Bronchial epithelial cell (primary cell): ENCODE measurements around the gene CDON. TPM values are rescaled to one million over a fixed set of nuclear protein-coding genes. Genes with fewer than 3 reads are reported as not detected.
A peak's percentile ranks its signal among the peaks of the same experiment; 100 is the strongest.

ENCODE experiments used
- DNase-seq: peaks from one replicate; pipeline ENCODE4 v3.0.0-alpha.2; 2010; ENCODE audit warnings: low read depth
- FAIRE-seq: peaks from 2 replicates; lab custom pipeline; 2011; peaks lifted over from hg19 to GRCh38; lab: Jason Lieb, UNC
- H3K27me3 ChIP-seq: 2 replicates; pipeline ENCODE4 v1.5.1; 2011; ENCODE audit warnings: low read length; ENCODE audit not compliant: control insufficient read depth, insufficient read depth
- H3K36me3 ChIP-seq: 2 replicates; pipeline ENCODE4 v1.5.1; 2011; ENCODE audit warnings: low read length; ENCODE audit not compliant: control insufficient read depth, insufficient read depth
- H3K4me3 ChIP-seq: 2 replicates; pipeline ENCODE4 v1.5.1; 2011; ENCODE audit warnings: mild to moderate bottlenecking, low read depth, low read length, control low read depth
- total RNA-seq: library from RNA; depleted of rRNA; stranded (reverse); fragments of >200 nt; gene quantifications from 2 replicates; pipeline ENCODE4 v1.2.1, GENCODE V29; 2014
- TF ChIP-seq, protein P1 (sequence below): IDR thresholded peaks from 2 replicates; pipeline ENCODE4 v1.5.1; 2011; ENCODE audit warnings: mild to moderate bottlenecking, moderate library complexity, low read length, control low read depth, inconsistent platforms; ENCODE audit not compliant: insufficient read depth, severe bottlenecking

The CDON gene
- total RNA-seq, 1 donor from 2014 or later = 2.9 TPM

- Histone ChIP-seq H3K4me3 (no peak overlapping the region), H3K27me3 (no peaks in the 10 kb centered on the region), H3K36me3 (no peaks in the 10 kb centered on the region)
- DNase-seq = no peak
- no peak for FAIRE-seq
- TF ChIP-seq, protein P1, sequence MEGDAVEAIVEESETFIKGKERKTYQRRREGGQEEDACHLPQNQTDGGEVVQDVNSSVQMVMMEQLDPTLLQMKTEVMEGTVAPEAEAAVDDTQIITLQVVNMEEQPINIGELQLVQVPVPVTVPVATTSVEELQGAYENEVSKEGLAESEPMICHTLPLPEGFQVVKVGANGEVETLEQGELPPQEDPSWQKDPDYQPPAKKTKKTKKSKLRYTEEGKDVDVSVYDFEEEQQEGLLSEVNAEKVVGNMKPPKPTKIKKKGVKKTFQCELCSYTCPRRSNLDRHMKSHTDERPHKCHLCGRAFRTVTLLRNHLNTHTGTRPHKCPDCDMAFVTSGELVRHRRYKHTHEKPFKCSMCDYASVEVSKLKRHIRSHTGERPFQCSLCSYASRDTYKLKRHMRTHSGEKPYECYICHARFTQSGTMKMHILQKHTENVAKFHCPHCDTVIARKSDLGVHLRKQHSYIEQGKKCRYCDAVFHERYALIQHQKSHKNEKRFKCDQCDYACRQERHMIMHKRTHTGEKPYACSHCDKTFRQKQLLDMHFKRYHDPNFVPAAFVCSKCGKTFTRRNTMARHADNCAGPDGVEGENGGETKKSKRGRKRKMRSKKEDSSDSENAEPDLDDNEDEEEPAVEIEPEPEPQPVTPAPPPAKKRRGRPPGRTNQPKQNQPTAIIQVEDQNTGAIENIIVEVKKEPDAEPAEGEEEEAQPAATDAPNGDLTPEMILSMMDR = no peak
These were observed 13.5 kb downstream of the CDON start for GRCh38 chr11:126049159-126049558.

- FAIRE-seq (no peak), DNase-seq (no peak)
- Histone ChIP-seq H3K4me3 (no peak overlapping the region), H3K27me3 (no peaks in the 10 kb centered on the region), H3K36me3 (no peaks in the 10 kb centered on the region)
- TF ChIP-seq, protein P1 = no peak
These were observed 14.5 kb downstream of the CDON start for GRCh38 chr11:126048197-126048596.

GRCh38 chr11:126046570-126047195 is 16.0 kb downstream of the CDON start:
- no peak overlapping the region for H3K4me3 ChIP-seq
- no peaks in the 10 kb centered on the region for H3K27me3 ChIP-seq

DNA sequence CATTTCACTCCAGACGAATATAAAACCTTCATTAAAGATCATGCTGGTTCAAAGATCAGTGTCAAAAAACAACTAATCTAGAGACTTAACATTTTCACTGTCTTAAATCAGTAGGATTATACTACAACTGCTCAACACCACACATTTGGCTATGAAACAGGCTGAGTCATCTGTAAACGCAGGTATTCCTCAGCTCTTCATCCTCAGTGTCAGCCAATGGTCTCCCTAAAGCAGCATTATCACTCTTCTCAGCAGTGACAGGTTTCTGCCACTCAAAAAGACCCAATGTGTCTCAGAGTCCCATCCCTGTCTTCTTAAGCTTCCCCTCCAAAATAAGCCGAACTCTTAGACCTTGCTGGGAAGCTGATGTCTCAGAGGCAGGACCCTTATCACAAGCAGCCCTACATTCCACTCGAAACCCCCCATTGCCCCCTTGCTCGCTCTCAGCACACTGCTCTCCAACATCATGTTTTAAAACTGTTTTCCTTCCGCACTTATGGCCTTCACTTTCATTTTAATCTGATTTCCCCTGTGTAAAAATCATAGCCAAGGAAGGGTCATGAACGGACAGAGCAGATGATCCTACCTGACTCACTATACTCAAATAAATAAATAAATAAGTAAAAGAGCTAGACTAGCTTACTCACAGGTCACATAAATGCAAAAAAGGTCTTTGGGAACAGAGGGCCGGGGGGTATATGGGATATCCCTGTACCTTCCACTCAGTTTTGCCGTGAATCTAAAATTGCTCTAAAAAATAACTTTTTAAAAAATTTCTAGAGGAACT is 23.0 kb downstream of the CDON start:
- TF ChIP-seq, protein P1 = no peak
- peak; percentile 33 for DNase-seq
- H3K4me3 ChIP-seq = no peak overlapping the region
- no peaks in the 10 kb centered on the region for H3K36me3 ChIP-seq
- no peak for FAIRE-seq
- no peaks in the 10 kb centered on the region for H3K27me3 ChIP-seq

More at GRCh38 chr11:126046570-126047195, 16.0 kb downstream of the CDON start:
- no peaks in the 10 kb centered on the region for H3K36me3 ChIP-seq
- no peak for DNase-seq
- no peak for FAIRE-seq
- TF ChIP-seq, protein P1 = no peak

GRCh38 chr11:126035718-126036117 is 26.9 kb downstream of the CDON start:
- FAIRE-seq (no peak), DNase-seq (no peak)
- no peaks in the 10 kb centered on the region for H3K36me3 ChIP-seq
- no peaks in the 10 kb centered on the region for H3K27me3 ChIP-seq
- TF ChIP-seq, protein P1 = no peak
- no peak overlapping the region for H3K4me3 ChIP-seq
